Fibroblast of skin of back (primary cell): Measurements from ENCODE around the gene DLL1. TPM values are rescaled to one million over a fixed set of nuclear protein-coding genes. Genes with fewer than 3 reads are reported as not detected.
"Not testable (repeated sequence)": the region's sequence is repeated elsewhere in the genome, so short reads cannot be mapped to it uniquely, and the experiment has no call there.

ENCODE experiments used
- DNase-seq: peaks from one replicate; pipeline ENCODE4 v3.0.0-alpha.2; 2013
- polyA plus RNA-seq, 2 experiments: library from polyadenylated mRNA; unstranded; fragments of 120-200 nt; gene quantifications; one replicate each; pipeline ENCODE4 v1.2.1, GENCODE V29; 2013; ENCODE audit not compliant: insufficient read length in 2 of 2

The DLL1 gene, protein sequence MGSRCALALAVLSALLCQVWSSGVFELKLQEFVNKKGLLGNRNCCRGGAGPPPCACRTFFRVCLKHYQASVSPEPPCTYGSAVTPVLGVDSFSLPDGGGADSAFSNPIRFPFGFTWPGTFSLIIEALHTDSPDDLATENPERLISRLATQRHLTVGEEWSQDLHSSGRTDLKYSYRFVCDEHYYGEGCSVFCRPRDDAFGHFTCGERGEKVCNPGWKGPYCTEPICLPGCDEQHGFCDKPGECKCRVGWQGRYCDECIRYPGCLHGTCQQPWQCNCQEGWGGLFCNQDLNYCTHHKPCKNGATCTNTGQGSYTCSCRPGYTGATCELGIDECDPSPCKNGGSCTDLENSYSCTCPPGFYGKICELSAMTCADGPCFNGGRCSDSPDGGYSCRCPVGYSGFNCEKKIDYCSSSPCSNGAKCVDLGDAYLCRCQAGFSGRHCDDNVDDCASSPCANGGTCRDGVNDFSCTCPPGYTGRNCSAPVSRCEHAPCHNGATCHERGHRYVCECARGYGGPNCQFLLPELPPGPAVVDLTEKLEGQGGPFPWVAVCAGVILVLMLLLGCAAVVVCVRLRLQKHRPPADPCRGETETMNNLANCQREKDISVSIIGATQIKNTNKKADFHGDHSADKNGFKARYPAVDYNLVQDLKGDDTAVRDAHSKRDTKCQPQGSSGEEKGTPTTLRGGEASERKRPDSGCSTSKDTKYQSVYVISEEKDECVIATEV
- polyA plus RNA-seq (2013, experiment 1 of 2; ENCODE audit: insufficient read length) = 0.62 TPM
- polyA plus RNA-seq (2013, experiment 2 of 2; ENCODE audit: insufficient read length) = 0.35 TPM

DNA sequence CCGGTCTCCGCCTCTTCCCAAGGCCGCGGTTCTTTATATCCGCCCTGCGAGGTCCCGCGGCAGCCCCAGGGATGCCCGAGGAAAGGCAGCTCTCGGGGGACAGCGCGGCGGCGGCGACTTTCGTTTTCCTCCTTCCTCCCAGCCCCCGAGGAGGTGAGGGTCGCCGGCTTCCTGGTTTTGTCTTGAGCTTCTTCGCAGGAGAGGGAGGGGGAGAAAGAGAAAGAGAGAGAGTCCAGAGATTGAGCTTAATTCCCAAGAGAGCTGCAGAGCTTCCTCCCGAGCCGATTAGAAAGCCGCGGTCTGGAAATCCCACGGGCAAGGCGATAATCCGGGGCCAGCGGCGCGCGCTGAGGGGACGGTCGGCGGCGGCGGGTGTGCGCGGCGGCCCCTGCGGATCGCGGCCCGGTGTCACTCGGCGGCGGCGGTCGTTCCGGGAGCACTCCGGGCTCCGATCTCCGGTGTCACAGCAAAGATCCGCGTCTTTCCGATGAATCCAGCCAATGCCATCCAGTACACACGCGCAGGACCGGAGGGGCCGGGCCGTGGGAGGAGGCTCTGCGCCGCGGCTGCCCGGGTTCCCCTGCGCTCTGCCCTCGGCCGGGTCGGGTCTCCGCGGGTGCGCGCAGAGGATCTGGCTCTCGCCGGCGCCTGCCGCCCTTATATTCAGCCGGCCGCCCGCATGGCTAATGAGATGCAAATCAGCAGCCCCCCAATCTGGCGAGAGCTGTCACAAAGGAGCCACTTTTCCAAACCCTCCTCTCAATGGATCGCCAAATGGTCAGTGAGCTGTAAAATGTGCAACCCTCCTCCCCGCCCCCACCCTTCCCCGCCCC, at the start of gene DLL1:
TSS of gene DLL1 (minus strand) at position 783 of the 833 bp plus-strand sequence. CDS start 939 bp downstream, outside the sequence.
- peak; percentile 54 for DNase-seq

DNA sequence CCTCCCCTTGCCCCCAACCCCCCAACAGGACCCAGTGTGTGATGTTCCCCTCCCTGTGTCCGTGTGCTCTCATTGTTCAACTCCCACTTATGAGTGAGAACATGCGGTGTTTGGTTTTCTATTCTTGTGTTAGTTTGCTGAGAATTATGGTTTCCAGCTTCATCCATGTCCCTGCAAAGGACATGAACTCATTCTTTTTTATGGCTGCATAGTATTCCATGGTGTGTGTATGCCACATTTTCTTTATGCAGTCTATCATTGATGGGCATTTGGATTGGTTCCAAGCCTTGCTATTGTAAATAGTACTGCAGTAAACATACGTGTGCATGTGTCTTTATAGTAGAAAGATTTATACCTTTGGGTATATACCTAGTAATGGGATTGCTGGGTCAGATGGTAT, 44.3 kb upstream of the DLL1 start:
- not testable (repeated sequence) for DNase-seq

DNA sequence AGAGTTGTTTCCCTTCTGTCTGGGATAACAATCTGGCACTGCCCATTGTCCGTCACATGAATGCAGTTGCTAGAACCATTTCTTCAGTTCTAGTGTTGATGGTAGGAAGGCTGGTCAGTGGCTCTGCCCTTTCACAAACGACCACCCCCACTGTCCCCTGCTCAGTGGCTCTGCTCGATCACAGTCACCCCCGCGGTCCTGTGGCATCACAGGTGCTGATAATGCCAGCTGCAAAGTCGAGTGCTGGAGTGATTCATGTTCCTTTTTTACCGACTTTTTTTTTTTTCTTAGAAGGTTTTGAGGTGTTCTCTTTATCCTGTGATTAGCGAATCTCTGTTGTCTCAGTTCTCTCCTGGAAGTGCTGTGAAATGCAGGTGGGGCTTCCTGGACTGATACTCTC, 38.4 kb upstream of the DLL1 start:
- no peak for DNase-seq

DNA sequence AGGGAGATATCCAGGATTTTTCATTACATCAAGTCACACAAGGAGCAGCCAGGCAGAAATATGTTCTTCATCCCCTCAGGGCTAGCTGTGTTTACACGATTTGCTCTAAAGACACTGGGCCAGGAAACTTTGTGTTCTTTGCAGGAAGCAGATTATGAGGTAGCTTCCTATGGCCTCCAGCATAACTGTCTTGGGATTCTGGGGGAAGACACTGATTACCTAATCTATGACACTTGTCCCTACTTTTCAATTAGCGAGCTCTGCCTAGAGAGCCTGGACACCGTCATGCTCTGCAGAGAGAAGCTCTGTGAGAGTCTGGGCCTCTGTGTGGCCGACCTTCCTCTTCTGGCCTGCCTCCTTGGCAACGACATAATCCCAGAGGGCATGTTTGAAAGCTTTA, 26.8 kb upstream of the DLL1 start:
- DNase-seq = no peak

DNA sequence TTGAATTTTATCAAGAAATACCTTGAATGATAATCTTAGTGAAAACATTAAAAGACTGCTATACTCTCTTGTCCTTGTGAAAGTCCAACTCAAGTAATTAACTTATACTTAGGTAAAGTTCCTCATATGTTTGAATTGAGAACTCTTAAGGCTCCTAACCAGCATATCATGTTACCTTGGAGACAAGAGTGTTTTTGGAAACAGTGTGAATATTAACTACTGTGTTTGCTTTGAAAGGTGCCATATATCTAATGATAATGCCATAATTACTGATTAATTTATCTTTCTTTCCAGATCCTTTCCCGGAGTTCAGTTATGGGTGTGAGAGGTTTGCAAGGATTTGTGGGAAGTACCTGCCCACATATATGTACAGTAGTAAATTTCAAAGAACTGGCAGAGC, 26.2 kb upstream of the DLL1 start:
- no peak for DNase-seq

DNA sequence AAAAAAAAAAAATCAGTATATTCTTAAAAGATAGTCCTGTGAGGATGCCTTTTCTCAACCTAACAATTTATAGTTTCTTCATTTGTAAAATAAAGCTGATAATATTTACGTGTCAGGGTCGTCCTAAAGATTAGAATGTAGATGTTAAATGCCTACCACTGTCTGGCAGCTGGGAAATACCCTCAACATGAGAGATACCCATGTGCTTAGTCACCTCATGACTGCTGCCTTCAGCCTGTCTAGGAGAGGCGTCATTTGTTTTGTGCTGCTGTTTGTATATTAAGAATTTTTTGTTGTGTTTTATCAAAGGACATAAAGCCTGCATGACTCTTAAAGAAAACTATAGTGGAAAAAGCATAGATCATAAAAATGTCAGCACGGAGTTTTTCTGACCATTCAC, 25.2 kb upstream of the DLL1 start:
- DNase-seq = peak; percentile 29

DNA sequence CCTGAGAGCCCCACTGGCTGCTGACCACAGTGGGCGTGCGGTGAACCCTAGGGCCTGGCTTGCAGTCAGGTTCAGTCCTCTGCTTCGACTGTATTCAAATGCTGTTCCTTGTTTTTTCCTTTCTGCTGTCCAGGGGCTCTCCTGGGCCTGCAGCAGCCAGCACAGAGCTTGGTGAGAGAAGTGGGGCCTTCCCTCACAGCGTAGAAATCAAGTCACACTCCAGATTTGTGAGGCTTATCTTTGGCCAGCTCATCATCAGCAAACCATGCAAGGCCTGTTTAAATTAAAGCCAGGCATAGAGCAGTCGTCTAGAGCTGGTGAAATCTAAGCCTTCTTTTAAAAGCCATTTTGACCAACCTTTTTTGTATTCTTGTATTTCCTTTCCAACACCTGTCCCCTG, 24.1 kb upstream of the DLL1 start:
- DNase-seq = no peak

DNA sequence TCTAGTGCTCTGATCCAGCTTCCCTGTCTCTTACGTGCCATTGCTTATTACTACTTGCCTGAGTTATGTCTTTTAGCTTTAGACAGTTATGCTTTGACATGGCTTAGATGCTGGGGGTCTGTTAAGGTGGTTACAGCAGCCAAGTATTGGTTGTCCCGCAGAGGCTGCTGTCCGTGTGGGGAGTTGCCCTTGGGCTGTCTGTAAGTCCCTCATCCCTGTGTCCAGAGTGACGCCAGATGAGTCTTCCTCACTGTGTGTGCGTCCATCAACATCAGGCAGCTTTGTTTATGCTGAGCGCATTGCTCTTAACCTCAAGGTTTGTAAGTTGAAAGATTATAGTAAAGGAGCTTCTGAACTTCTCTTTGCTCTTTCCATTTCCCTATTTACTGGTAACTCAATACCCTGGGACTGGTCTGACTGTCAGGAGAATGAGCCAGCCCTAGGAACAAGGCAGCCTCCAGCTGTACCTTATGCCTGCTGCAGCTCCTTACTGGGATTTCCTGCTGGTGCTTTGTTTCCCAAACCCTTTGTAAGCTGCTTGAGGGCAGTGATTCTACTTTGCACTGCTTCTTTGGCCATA, 22.9 kb upstream of the DLL1 start:
- no peak for DNase-seq

DNA sequence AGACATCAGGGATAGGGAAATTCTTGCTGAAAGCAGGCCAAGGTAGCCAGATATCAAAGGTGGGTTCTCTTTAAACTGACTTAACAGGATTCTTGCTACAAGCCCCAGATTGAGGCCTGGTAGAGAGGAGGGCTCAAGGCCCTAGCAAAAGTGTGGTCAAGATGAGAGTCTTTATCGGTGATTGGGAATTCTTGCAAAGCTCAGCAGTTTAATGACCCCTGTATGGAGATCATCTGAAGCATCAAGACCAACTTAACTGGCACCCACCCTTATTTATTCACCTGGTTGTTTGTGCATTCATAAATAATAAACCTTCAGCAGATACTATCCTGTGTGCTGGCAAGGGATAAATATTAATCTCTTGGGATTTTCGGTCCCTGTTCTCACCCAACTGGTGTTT, 22.0 kb upstream of the DLL1 start:
- no peak for DNase-seq

DNA sequence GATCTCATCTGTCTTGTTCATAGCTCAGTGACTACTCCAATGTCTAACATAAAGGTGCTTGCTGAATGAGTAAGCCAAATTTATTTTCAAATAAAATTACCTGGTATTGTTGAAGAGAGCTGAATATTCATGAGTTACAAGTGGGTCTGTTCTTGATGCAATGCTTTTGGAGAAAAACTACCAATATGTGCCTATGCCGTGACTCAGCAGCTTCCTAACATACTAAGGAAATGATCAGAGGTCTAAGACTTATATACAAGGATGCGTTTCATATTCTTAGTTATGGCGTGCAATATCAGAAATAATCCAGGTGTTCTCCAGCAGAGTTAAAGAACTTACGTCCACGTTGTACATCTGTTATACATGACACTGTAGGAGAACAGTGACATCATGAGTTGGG, 20.8 kb upstream of the DLL1 start:
- no peak for DNase-seq

DNA sequence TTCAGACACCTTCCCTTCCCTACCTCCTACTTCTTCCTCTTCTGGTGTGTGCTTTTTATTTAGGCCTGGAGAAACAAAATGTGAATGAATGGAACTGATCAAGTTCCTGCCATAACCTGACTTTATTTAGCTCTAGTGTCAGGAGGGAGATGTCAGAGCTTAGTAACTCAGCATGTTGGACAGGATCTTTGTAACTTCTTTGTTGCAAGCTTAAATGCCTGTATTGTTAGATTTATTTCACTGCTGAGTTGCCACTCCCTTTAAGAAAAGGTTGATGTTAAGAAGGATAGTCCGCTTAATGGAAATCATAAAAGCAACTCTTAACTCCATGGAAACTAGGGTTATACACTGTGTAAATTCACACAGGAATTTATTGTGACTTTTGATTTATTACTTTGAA, 17.9 kb upstream of the DLL1 start:
- no peak for DNase-seq

DNA sequence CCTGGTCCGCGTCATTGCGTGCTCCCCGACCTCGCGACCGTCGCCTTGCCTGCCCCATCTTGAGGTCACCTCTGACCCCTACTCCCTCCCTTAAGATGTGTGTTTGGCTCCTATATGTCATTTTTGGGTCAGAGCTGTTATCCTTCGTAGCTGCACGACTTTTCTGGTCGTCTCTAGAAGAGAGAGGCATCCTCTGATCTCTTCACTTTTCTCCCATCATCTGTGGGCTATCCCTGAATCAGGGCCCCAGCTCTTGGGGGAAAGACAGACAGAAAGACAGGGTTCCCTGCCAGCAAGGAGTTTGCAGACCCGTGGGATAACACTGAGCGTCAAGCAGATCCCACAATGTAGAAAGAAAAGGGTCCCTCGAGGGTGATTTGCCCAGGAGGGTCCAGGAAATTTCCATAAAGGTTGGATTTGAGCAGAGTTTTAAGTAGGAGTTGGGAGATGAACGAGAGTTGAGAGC, 16.2 kb upstream of the DLL1 start:
- DNase-seq = no peak

DNA sequence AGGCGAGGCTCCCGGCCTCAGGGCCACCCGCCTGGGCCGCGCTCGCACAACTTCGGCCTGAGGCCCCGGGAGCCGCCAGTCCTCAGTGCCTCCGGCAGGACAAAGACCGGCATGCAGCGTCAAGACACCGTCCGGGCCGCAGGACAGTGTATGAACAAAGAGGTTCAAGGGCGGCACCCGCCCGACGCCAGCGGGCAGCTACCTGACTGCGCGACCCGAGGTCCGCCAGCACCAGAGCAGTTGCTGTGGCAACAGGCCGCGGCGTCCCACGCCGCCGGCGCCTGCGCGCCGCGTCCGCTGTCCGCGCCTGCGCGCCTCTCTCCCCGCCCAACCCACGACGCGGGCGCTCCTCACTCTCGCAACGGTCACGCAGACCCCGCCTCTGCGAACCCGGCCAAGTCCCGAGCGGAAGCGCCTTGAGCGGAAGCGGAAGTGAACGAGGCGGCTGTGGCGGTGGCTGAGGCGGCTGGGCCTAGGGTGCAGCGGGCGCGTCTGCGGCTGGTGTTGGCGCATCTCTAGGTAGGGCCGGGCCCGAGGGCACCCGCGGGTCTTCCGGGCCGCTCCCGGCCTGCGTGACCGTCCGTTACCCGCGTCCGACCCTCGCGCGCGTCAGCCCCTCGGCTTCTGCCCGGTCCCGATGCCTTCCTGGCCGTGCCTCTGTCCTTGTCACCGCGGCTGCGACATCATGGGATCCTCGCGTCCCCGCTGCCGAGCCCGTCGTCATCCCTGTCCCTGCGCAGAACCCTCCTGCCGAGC, 15.6 kb upstream of the DLL1 start, which contains the start of gene FAM120B:
TSS of gene FAM120B (plus strand) at position 435 of the 756 bp plus-strand sequence. CDS start 10,633 bp downstream, outside the sequence.
- peak; percentile 96 for DNase-seq

DNA sequence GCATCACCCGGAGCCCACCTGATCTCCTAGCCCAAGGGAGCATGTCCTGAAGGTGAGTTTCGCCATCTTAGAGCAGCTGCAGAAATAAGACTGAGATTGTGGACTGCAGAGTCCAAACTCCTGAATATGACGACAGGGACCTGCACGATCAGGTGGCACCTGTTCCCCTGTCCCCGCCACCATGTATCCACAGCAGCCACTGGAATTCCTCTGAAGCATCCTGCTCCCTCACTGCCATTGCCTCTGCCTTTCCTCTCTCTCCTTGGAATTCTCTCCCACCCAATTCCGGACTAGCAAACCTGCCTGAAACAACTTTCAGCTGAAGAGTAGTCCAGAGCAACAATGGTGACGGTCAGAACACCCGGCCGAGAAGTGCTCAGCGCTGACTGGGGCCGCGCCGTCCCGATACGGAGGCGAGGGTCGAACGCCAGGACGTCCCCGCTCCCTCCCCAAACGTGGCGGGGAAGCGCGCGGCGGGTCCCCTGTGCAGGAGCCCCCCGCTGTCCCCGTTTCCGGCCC, 15.0 kb upstream of the DLL1 start:
- no peak for DNase-seq

DNA sequence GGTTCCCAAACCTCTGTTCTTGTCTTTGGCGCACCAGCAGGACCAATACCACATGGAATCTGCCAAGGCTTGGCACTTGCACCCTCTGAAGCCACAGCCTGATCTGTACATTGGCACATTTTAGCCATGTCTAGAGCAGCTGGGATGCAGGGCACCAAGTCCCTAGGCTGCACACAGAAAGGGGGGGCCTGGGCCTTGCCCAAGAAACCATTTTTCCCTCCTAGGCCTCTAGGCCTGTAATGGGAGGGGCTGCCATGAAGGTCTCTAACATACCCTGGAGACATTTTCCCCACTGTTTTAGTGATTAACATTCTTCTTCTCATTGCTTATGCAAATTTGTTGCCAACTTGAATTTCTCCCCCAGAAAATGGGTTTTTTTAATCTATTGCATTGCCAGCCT, 10.3 kb upstream of the DLL1 start:
- DNase-seq = no peak

DNA sequence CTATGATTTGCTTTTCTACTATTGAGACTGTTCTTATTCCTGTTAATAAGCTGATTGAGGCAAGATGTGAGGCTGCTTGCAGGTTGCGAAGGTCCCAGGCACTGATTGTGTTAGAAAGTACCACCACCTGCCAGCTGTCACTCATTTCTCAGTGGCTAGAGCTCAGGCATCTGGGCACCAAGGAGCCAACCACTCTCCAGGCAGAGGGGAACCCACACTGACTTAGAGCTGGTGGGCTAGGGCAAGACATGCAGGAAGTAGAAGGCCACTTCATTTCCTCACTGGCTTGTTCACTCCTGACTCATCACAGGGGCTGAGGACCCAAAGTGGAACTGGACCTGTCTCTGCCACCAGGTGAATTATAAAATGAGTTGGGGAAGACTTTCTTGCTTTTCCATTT, 7.8 kb upstream of the DLL1 start:
- DNase-seq = no peak

DNA sequence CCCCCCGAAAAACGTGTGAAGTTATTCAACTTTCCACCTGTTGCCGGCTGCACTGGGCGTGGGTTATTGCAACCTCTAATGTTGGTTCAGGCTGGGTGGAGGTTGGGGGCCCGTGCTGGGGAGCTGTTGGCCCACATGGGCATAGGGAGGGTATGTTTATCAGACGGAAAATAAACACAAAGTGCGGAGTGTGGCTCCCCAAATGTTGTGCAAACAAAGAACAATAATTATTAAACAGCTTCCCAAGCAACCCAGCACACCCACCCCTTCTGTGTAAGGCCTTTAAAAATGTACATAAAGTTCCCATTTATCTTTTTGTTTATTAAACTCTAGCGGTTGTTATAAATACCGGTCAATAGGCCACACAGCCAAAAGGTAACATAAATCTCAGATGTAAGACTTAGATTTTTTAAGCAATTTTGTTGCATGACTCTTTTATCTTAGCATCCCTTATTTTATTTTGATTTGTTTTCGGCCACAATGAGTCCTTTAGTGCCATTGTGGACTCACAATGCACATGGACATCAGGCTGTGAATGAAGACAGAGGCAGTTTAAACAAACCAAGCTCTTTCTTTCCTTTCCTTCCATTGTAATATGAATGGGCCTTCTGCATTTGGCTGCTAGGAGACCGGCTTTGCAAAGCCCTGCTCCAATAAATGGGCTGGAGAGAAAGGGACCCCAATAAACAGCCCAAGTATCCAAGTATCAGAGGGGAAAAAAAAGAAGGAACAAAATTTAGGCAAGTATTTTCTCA, 6.9 kb upstream of the DLL1 start:
- DNase-seq = no peak

DNA sequence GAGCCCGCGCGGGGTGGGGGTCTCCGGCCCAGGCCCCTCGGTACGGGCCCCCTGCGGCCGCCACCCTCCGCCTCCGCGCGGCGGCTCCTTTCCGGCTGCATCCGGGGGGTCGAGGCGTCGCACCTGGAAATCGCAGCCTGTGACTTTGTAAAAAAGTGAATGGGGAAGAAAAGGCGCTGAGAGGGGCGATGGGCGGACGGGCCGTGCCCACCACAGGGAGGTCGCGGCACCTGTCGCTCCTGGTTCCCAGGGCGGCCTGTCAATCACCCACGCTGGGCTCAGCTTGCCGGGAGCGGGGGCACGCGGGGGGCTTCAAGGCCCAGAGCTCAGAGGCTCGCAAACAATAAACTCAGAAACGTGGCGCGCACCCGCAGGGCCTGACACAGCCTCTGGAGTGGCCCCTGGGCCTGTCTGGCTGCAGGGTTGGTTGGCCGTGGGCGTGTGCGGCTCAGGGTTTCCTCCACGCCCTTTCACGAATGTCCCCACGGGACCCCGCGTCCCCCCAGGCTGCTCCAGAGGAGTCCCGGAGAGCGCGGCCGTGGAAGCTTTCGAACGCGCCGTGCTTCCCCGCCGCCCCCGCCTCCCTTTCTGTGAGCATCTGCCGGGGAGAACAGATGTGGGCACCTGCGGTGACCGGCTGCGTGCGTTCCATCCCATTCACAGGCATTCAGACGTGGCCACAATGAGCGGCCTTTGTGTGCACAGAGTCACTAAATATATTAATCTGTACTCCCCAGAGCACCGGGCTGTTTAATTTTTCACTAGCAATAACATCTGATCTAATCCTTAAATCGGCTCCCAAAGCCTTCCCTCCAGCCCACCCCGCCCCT, 6.1 kb upstream of the DLL1 start:
- no peak for DNase-seq

DNA sequence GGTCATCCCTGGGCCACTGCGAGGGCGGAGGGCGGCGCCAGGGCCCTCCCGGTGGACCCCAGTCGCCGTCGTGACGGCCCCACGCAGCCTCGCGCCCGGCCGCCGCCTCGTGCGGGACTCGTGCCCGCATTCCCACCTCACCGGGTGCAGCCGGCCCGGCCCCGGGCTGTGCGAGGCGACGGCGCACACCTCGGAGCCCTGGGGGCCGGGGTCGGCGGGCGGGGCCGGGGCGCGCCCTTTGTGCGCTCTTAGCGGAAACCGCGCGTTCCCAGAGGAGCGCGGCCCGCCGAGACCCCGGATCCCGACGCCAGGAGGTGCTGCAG, 5.5 kb upstream of the DLL1 start:
- DNase-seq = no peak
